Stimulated activated CD4-positive, alpha-beta T cell treated with anti-CD3 and anti-CD28 coated beads, Interleukin-1b, Interleukin-23, amount 100 ng/mL, for 24 hours (primary cell): ENCODE results near the gene BMI1.
A peak's percentile ranks its signal among the peaks of the same experiment; 100 is the strongest.

Experiments used
- DNase-seq, 4 experiments: peaks; one replicate each; pipeline ENCODE4 v3.0.0-alpha.2; 2020; ENCODE audit warnings: low read depth in 4 of 4, low spot score in 1 of 4

The BMI1 gene

GRCh38 chr10:22366435-22366703 lies 45.5 kb downstream of the BMI1 start:
- no peak for DNase-seq

- DNase-seq = no peak
Measured at GRCh38 chr10:22366771-22367170, 45.9 kb downstream of the BMI1 start.

- no peak for DNase-seq
Measured at GRCh38 chr10:22367471-22367870, 46.6 kb downstream of the BMI1 start.

GRCh38 chr10:22368402-22368801 lies 47.5 kb downstream of the BMI1 start:
- DNase-seq = no peak

GRCh38 chr10:22368981-22369380 lies 48.1 kb downstream of the BMI1 start:
- no peak for DNase-seq

GRCh38 chr10:22369434-22370072 lies 48.7 kb downstream of the BMI1 start:
- DNase-seq = no peak

GRCh38 chr10:22370320-22370719 lies 49.4 kb downstream of the BMI1 start:
- DNase-seq = no peak

GRCh38 chr10:22372298-22372697 lies 51.4 kb downstream of the BMI1 start:
- no peak for DNase-seq

GRCh38 chr10:22372917-22373316 lies 52.0 kb downstream of the BMI1 start:
- no peak for DNase-seq

- no peak for DNase-seq
Measured at GRCh38 chr10:22374489-22375126, 53.7 kb downstream of the BMI1 start.

GRCh38 chr10:22379059-22379458 lies 58.2 kb downstream of the BMI1 start:
- peak; percentile 11 to 36 (median 17) for DNase-seq
